MCF 10A (cell line): ENCODE data around the gene FAM184B. TPM values are rescaled to one million over a fixed set of nuclear protein-coding genes. Genes with fewer than 3 reads are reported as not detected.

Source experiments
- BruUV-seq: library from RNA; stranded (reverse); fragments of 400-500 nt; replicated peaks from 2 replicates; lab custom pipeline; 2021; lab: Mats Ljungman, UMichigan
- CTCF ChIA-PET: fragments of 300-600 bp; sonication (Branson Sonifier 250); formaldehyde crosslinking; extraction: SDS; loops from one replicate; lab custom pipeline; 2021; ENCODE audit warnings: antibody characterized with exemption, inconsistent platforms; lab: Yijun Ruan, JAX
- POLR2A ChIA-PET: fragments of 300-600, 350-650 bp; sonication (Branson Sonifier 250); formaldehyde crosslinking; extraction: SDS; loops from one replicate; lab custom pipeline; 2020; ENCODE audit warnings: antibody characterized with exemption, inconsistent platforms; lab: Yijun Ruan, JAX
- DNase-seq: peaks from one replicate; pipeline ENCODE4 v3.0.0-alpha.2; 2018; ENCODE audit not compliant: unreplicated experiment
- H3K27ac Mint-ChIP-seq: one replicate; pipeline ENCODE4 v1.8.0; 2022; ENCODE audit warnings: mild to moderate bottlenecking, low read depth, mixed read lengths; ENCODE audit not compliant: unreplicated experiment
- H3K27me3 Mint-ChIP-seq: one replicate; pipeline ENCODE4 v1.8.0; 2022; ENCODE audit warnings: mixed read lengths; ENCODE audit not compliant: insufficient read depth, unreplicated experiment
- H3K36me3 Mint-ChIP-seq: one replicate; pipeline ENCODE4 v1.8.0; 2022; ENCODE audit warnings: mild to moderate bottlenecking, moderate library complexity, mixed read lengths; ENCODE audit not compliant: insufficient read depth, unreplicated experiment
- H3K4me1 Mint-ChIP-seq: one replicate; pipeline ENCODE4 v1.8.0; 2022; ENCODE audit warnings: mixed read lengths; ENCODE audit not compliant: insufficient read depth, unreplicated experiment
- H3K4me3 Mint-ChIP-seq: one replicate; pipeline ENCODE4 v1.8.0; 2022; ENCODE audit warnings: mild to moderate bottlenecking, moderate library complexity, mixed read lengths; ENCODE audit not compliant: unreplicated experiment
- H3K9me3 Mint-ChIP-seq: one replicate; pipeline ENCODE4 v1.8.0; 2022; ENCODE audit warnings: mixed read lengths; ENCODE audit not compliant: unreplicated experiment
- intact Hi-C: fragments of 100-400 bp; cut with micrococcal nuclease; formaldehyde crosslinking; loops from 2 replicates; pipeline ENCODE4 v1.14.1; 2022
- total RNA-seq: library from RNA; stranded (reverse); gene quantifications from 2 replicates; pipeline ENCODE4 v1.2.3, GENCODE V29; 2022
- TF ChIP-seq, protein P1 (sequence below): fragments of 200-600 bp; IDR thresholded peaks from one replicate; pipeline ENCODE4 v1.8.0; 2022; ENCODE audit warnings: antibody characterized with exemption, mild to moderate bottlenecking; ENCODE audit not compliant: unreplicated experiment

The FAM184B gene
- total RNA-seq, 1 experiment from 2014 or later: not detected

DNA sequence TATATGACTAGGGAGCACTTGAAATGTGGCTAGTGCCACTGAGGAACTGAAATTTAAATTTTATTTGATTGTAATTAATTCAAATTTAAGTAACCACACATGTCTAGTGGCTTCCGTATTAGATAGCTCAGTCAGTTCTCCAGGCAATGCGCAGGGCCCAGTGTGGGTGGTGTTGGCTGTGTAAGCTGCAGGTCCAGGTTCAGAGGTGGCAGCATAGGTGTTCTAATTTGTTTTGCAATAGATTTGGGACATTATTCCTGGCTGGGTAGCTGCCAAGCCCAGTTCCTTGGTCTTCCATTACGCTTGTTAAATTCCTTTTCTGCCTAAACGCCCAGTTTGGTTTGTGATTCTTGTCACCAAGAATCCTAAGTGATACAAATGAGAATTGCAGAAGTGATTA lies 79.5 kb downstream of the FAM184B start:
- TF ChIP-seq, protein P1, sequence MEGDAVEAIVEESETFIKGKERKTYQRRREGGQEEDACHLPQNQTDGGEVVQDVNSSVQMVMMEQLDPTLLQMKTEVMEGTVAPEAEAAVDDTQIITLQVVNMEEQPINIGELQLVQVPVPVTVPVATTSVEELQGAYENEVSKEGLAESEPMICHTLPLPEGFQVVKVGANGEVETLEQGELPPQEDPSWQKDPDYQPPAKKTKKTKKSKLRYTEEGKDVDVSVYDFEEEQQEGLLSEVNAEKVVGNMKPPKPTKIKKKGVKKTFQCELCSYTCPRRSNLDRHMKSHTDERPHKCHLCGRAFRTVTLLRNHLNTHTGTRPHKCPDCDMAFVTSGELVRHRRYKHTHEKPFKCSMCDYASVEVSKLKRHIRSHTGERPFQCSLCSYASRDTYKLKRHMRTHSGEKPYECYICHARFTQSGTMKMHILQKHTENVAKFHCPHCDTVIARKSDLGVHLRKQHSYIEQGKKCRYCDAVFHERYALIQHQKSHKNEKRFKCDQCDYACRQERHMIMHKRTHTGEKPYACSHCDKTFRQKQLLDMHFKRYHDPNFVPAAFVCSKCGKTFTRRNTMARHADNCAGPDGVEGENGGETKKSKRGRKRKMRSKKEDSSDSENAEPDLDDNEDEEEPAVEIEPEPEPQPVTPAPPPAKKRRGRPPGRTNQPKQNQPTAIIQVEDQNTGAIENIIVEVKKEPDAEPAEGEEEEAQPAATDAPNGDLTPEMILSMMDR: no peak
- intact Hi-C loops: no loop called here
- CTCF ChIA-PET: no interaction called here
- H3K9me3 Mint-ChIP-seq: peaks cover 8% of the 10 kb centered on the region
- no peaks in the 10 kb centered on the region for H3K4me1 Mint-ChIP-seq
- peaks cover 22% of the 10 kb centered on the region for H3K27me3 Mint-ChIP-seq
- no peaks in the 10 kb centered on the region for H3K36me3 Mint-ChIP-seq
- no peak overlapping the region for H3K4me3 Mint-ChIP-seq
- no TSS peak for BruUV-seq
- POLR2A ChIA-PET: interaction anchor here (0.6 kb wide), 1 partner anchor 65 kb away, joined by 4 read pairs; no protein-coding TSS in a partner anchor
- DNase-seq: no peak
- no peak overlapping the region for H3K27ac Mint-ChIP-seq

GRCh38 chr4:17701138-17701839 lies 80.1 kb downstream of the FAM184B start:
- intact Hi-C loops: no loop called here

GRCh38 chr4:17699380-17699779 lies 82.0 kb downstream of the FAM184B start:
- peaks cover 6% of the 10 kb centered on the region for H3K36me3 Mint-ChIP-seq
- no TSS peak for BruUV-seq
- H3K27me3 Mint-ChIP-seq: peaks cover 2% of the 10 kb centered on the region
- intact Hi-C loops: no loop called here
- no peaks in the 10 kb centered on the region for H3K4me1 Mint-ChIP-seq
- ChIA-PET CTCF (no interaction called here), POLR2A (no interaction called here)
- H3K27ac Mint-ChIP-seq: no peak overlapping the region
- DNase-seq: no peak
- peaks cover 8% of the 10 kb centered on the region for H3K9me3 Mint-ChIP-seq
- H3K4me3 Mint-ChIP-seq: no peak overlapping the region
- TF ChIP-seq, protein P1: no peak

More at GRCh38 chr4:17701138-17701839, 80.1 kb downstream of the FAM184B start:
- TF ChIP-seq, protein P1: no peak
- no peak for DNase-seq
- H3K27me3 Mint-ChIP-seq: peaks cover 21% of the 10 kb centered on the region
- H3K9me3 Mint-ChIP-seq: peaks cover 8% of the 10 kb centered on the region
- no peak overlapping the region for H3K27ac Mint-ChIP-seq
- no peak overlapping the region for H3K4me3 Mint-ChIP-seq
- H3K4me1 Mint-ChIP-seq: no peaks in the 10 kb centered on the region
- ChIA-PET POLR2A (no interaction called here), CTCF (interaction anchor here (0.5 kb wide), 1 partner anchor 64 kb away, joined by 3 read pairs; no protein-coding TSS in a partner anchor)
- H3K36me3 Mint-ChIP-seq: no peaks in the 10 kb centered on the region
- BruUV-seq: no TSS peak

- H3K27ac Mint-ChIP-seq: no peak overlapping the region
These were observed 83.3 kb downstream of the FAM184B start for GRCh38 chr4:17698116-17698515.

More at GRCh38 chr4:17698116-17698515, 83.3 kb downstream of the FAM184B start:
- CTCF ChIA-PET: no interaction called here
- TF ChIP-seq, protein P1: no peak
- intact Hi-C loops: no loop called here
- POLR2A ChIA-PET: interaction anchor here (0.7 kb wide), 1 partner anchor 89 kb away, joined by 3 read pairs; no protein-coding TSS in a partner anchor
- peaks cover 8% of the 10 kb centered on the region for H3K9me3 Mint-ChIP-seq
- no peaks in the 10 kb centered on the region for H3K4me1 Mint-ChIP-seq
- BruUV-seq: no TSS peak
- no peak overlapping the region for H3K4me3 Mint-ChIP-seq
- no peak for DNase-seq
- no peaks in the 10 kb centered on the region for H3K27me3 Mint-ChIP-seq
- H3K36me3 Mint-ChIP-seq: peaks cover 6% of the 10 kb centered on the region
